Hippocampal formation (tissue), 2 donors: ENCODE results near the gene MLLT3.

Experiments used
- DNase-seq, 2 donors: peaks; one replicate each; lab custom pipeline; 2025; lab: John Stamatoyannopoulos, UW

MLLT3 gene

GRCh38 chr9:20417373-20418080, 204.8 kb downstream of the MLLT3 start:
- no peak for DNase-seq

- no peak for DNase-seq
Measured at GRCh38 chr9:20414150-20414549, 208.1 kb downstream of the MLLT3 start.

DNA sequence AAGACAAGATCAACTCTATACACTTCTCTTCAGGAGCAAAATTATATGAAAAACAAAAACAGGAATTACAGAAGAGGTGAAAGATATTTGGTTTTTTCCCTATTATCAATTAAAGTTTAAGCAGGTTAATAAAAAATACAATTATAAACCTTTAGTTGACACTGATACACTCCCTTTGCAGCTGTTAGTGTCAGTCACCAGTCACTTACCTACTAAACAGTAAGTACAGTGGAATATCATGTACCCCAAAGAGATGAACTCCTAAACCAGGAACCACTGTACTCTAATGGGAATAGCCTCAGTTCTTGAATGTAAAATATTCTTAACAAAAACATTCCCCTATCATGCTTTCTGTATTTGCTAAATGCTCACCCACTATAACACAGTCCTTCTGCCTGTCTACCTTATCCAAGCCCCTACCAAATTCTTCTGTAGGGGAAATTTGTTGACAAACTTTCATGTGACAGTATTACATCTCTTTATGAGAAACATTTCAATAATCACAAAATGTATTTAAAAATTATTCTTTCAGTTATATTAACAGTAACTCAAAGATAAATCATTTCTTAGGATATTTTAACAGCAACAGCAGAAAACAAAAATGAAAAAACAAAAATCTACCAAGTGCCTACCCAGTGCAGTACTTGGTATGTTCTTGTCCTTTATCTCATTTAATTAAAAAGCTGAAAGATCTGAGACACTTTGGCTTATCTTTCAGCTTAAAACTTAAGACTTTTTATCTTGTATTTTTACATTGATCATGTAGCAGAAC, 212.8 kb downstream of the MLLT3 start:
- no peak for DNase-seq

GRCh38 chr9:20408513-20408912, 213.8 kb downstream of the MLLT3 start:
- DNase-seq = no peak

GRCh38 chr9:20407013-20407412, 215.3 kb downstream of the MLLT3 start:
- no peak for DNase-seq

DNA sequence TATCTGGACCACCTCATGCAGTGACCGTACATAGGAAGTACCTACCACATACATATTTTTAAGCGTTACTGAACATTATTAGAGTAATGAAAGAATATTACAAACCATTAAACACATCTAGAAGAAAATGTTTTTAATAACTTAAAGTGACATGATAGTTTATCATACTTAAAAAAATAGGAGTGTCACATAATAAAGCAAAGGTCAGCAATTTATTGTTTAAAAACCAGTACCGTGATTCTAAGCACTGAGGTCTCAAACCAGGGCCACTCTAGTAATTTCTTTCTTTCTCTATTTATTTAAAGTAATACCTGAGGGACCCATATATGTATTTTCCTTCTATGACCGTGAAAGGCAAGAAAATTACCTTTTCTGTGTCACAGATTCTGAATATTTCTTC, 216.0 kb downstream of the MLLT3 start:
- DNase-seq = no peak

- DNase-seq = no peak
Measured at GRCh38 chr9:20405616-20406015, 216.7 kb downstream of the MLLT3 start.

DNA sequence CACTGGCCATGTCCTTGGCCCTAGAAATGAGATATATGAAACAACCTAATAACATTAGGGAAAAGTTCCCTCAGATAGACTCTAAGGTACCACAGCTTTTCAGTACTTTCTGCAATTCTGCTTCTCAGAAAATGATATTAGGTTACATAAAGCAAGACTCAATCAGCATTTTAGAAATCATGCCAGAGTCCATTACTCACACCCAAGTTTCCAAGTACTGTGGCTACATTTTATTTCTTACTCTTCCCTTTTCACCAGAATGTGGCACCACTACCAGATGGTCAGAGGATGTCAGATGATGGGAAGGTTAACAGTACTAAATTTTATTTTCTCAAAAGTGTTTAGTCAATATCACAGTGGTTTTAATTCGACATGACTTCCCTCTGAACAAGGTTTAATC, 217.2 kb downstream of the MLLT3 start:
- no peak for DNase-seq

- DNase-seq = no peak
Measured at GRCh38 chr9:20404192-20404813, 218.0 kb downstream of the MLLT3 start.

DNA sequence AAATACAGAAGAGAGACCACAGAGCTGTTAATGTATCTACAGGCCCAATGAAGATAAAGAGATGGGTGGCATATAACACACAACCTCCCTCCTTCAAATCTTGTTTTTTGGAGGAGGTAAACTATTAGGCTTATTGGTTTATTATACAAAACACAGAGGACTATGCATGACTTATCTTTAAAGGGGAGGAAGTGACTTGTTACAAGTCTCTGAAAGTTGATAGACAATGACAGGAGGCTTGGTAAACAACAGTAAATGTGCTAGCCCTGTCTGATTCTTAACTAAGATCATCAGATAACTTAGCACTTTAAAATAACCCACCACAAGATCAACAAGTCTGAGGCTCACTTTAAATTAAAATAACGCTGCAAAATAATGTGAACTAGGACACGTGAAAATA, 219.0 kb downstream of the MLLT3 start:
- no peak for DNase-seq

GRCh38 chr9:20402273-20402875, 219.9 kb downstream of the MLLT3 start:
- no peak for DNase-seq

GRCh38 chr9:20398536-20399338, 223.6 kb downstream of the MLLT3 start:
- no peak for DNase-seq

DNA sequence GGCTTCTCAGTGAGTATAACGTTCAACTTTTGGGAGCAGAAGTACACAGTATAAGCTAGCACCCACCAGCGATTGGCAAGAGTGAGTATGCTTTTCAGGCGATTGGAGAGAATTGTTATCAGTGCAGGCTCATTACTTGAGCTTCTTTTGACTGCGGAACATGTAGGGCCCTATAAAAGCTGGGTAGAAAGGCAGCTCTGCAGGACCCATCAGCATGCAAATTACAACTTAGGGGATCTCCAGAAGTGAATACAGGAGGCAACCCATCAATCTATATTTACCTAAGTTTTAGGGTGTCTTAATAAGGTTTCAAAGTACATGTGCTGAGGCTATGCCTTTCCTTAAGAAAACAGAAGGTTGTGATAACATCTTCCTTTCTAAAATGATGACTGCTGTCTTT, 225.0 kb downstream of the MLLT3 start:
- no peak for DNase-seq

DNA sequence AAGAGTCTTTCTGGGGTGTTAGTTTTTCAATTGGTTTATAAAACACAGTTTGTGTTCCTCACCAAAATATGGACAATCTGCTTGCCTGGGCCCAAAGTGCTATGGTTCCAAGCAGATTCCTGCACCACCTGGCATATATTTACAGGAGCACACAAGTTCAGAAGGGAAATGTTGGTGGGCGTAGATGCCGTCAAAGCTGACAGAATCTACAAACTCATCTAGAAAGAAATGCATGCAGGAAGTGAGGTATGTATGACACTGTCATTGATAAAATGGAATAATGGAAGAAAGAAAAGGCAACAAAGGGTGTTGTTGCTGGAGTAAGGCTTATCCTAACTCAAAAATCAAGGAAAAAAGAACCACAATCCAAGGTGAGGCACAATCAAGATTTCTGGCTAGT, 225.8 kb downstream of the MLLT3 start:
- no peak for DNase-seq

DNA sequence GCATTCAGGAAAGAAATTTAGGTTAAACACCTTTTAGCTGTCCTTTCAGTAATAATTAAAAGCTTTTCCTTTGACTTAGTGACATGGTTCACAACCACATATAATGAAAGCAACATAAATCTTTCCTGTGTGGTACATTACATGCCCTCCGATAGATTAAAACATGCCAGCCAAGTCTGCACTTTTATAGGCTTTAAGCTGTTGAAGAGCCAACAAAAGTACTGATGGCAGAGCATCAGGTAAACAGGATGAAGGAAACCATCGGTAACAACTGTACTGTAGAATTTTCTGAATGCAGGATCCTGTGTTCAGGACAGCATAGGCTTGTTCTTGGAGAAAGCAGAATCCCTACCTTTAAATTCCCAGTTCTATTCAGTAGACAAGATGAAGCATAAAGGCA, 226.6 kb downstream of the MLLT3 start:
- no peak for DNase-seq

GRCh38 chr9:20394969-20395368, 227.3 kb downstream of the MLLT3 start:
- no peak for DNase-seq

GRCh38 chr9:20391208-20391607, 231.1 kb downstream of the MLLT3 start:
- DNase-seq = no peak

DNA sequence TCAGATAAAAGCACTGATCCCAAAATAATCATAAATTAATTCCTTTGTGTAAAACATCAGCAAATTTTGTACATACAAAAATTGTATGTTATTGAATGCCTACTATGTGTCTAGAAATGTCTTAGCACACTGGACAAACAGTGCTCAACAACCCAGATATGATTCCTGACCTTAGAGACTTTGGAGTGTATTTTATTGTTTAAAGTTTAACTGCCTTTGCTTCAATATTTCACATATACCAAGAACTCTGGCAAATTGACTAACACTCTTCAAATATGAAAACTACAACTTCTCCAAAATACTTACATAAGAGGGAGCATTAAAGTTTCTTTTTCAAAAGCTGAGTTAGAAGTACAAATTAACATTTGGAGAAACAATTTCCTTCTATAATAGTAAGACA, 231.9 kb downstream of the MLLT3 start:
- no peak for DNase-seq

- no peak for DNase-seq
Measured at GRCh38 chr9:20387062-20387461, 235.2 kb downstream of the MLLT3 start.

DNA sequence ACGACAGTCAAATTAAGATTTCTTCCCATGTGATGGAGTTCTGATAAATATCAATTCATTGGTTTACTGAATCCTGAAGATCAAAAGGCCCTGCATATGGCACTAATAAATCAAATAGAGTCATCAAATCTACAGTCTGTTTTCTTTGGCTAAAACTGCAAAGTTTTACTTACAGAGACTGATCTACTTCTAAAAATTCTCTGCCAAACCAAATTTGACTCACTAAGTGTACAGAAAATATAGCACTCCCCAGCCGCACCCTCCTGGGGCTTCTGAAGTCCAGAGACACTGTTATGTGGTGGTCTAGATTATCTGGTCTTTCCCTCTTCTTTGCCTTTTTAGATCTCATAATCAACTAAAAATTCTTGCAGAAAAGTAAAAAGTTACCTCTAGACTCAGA, 237.7 kb downstream of the MLLT3 start:
- DNase-seq = no peak

DNA sequence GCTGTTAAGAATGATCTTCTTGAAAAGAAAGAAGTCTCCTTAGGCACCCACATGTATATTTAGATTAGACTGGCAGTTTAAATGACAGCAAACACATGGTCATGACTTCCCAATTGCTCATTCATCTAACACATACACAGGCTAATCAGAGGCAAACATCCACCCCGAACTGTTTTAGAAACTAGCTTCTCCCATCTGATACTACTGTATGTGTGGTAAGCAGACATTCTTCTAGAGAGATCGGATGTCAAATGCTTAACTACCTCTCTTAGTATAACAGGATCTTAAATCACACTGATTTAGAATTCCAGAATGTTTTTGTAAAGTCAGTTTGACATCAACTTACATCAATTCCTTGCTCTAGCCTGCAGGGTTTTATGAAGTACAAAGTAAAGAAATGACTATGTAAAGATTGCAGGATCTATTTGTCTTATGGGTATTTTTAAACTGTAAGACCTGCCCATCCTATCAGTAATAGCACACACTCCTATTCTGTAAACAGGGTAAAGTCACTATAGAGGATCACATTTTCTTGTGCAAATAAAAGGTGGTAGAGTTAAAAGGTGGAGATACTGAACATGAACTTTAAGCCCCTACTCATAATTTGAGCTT, 239.7 kb downstream of the MLLT3 start:
- no peak for DNase-seq
